HG02885 (cell line): ENCODE results near the gene TAF3.

Source experiments
- ATAC-seq: cut with Tn5 transposase; IDR thresholded peaks from one replicate; pipeline ENCODE4 v1.9.1; 2021; ENCODE audit warnings: mild to moderate bottlenecking; ENCODE audit not compliant: unreplicated experiment, poor library complexity

TAF3 gene

GRCh38 chr10:8063935-8064334 lies 245.6 kb downstream of the TAF3 start:
- no peak for ATAC-seq

GRCh38 chr10:8064436-8064835 lies 246.1 kb downstream of the TAF3 start:
- no peak for ATAC-seq

- ATAC-seq, result no peak
These were observed 247.3 kb downstream of the TAF3 start for GRCh38 chr10:8065651-8066050.

- ATAC-seq, result no peak
These were observed 247.8 kb downstream of the TAF3 start for GRCh38 chr10:8066124-8066523.
